Type B pancreatic cell (in vitro differentiated cells): ENCODE measurements around the gene MELTF. TPM values are rescaled to one million over a fixed set of nuclear protein-coding genes. Genes with fewer than 3 reads are reported as not detected.
A peak's percentile ranks its signal among the peaks of the same experiment; 100 is the strongest.

Experiments
- DNase-seq: peaks from one replicate; pipeline ENCODE4 v3.0.0; 2021; ENCODE audit warnings: mixed read lengths; ENCODE audit not compliant: unreplicated experiment; ENCODE audit errors: extremely low spot score
- H3K27ac Mint-ChIP-seq: 2 replicates; pipeline ENCODE4 v1.8.0; 2021; ENCODE audit warnings: mild to moderate bottlenecking, mixed read lengths
- H3K27me3 Mint-ChIP-seq: 2 replicates; pipeline ENCODE4 v1.8.0; 2021; ENCODE audit warnings: mixed read lengths
- H3K36me3 Mint-ChIP-seq: 2 replicates; pipeline ENCODE4 v1.8.0; 2021; ENCODE audit warnings: mixed read lengths
- H3K4me1 Mint-ChIP-seq: one replicate; pipeline ENCODE4 v1.8.0; 2021; ENCODE audit warnings: mixed read lengths; ENCODE audit not compliant: unreplicated experiment
- H3K4me3 Mint-ChIP-seq: 2 replicates; pipeline ENCODE4 v1.8.0; 2021; ENCODE audit warnings: mild to moderate bottlenecking, mixed read lengths
- H3K9me3 Mint-ChIP-seq: 2 replicates; pipeline ENCODE4 v1.8.0; 2021; ENCODE audit warnings: mixed read lengths
- CTCF ChIP-seq: fragments of 200-600 bp; sonication (generic); conservative IDR thresholded peaks from 2 replicates; pipeline ENCODE4 v1.5.0; 2021; ENCODE audit warnings: antibody characterized with exemption, mild to moderate bottlenecking
- total RNA-seq: library from RNA; stranded (reverse); gene quantifications from 2 replicates; pipeline ENCODE4 v1.2.1, GENCODE V29; 2021; ENCODE audit warnings: low replicate concordance

Gene MELTF
- total RNA-seq, 1 donor from 2014 or later, result 3.0 TPM

- no peak for DNase-seq
- Mint-ChIP-seq H3K4me1 (peaks cover 4% of the 10 kb centered on the region), H3K9me3 (no peaks in the 10 kb centered on the region), H3K36me3 (peaks cover 5% of the 10 kb centered on the region), H3K27me3 (peaks cover 5% of the 10 kb centered on the region), H3K4me3 (no peak overlapping the region), H3K27ac (no peak overlapping the region)
- TF ChIP-seq CTCF, result no peak
Observed at GRCh38 chr3:197008436-197009209, 21.0 kb downstream of the MELTF start.

GRCh38 chr3:197007953-197008352 is 21.7 kb downstream of the MELTF start:
- no peak for TF ChIP-seq CTCF
- Mint-ChIP-seq H3K9me3 (no peaks in the 10 kb centered on the region), H3K4me1 (peaks cover 4% of the 10 kb centered on the region), H3K36me3 (peaks cover 5% of the 10 kb centered on the region), H3K27me3 (peaks cover 5% of the 10 kb centered on the region), H3K4me3 (no peak overlapping the region), H3K27ac (peak overlapping the region; percentile 48)
- DNase-seq, result no peak

- H3K27me3 Mint-ChIP-seq, result peaks cover 5% of the 10 kb centered on the region
- no peaks in the 10 kb centered on the region for H3K9me3 Mint-ChIP-seq
- H3K4me3 Mint-ChIP-seq, result no peak overlapping the region
- no peak for TF ChIP-seq CTCF
- no peak for DNase-seq
- peaks cover 4% of the 10 kb centered on the region for H3K4me1 Mint-ChIP-seq
- peak overlapping the region; percentile 48 for H3K27ac Mint-ChIP-seq
- H3K36me3 Mint-ChIP-seq, result peaks cover 5% of the 10 kb centered on the region
Observed at GRCh38 chr3:197007296-197007940, 22.2 kb downstream of the MELTF start.

- H3K4me3 Mint-ChIP-seq, result no peak overlapping the region
- peaks cover 4% of the 10 kb centered on the region for H3K4me1 Mint-ChIP-seq
- DNase-seq, result no peak
- peaks cover 5% of the 10 kb centered on the region for H3K36me3 Mint-ChIP-seq
- H3K9me3 Mint-ChIP-seq, result no peaks in the 10 kb centered on the region
- no peak for TF ChIP-seq CTCF
- peaks cover 5% of the 10 kb centered on the region for H3K27me3 Mint-ChIP-seq
- H3K27ac Mint-ChIP-seq, result no peak overlapping the region
Observed at GRCh38 chr3:197006860-197007259, 22.8 kb downstream of the MELTF start.

- Mint-ChIP-seq H3K27ac (no peak overlapping the region), H3K9me3 (no peaks in the 10 kb centered on the region), H3K4me1 (peaks cover 4% of the 10 kb centered on the region), H3K4me3 (no peak overlapping the region), H3K27me3 (peaks cover 5% of the 10 kb centered on the region), H3K36me3 (peaks cover 5% of the 10 kb centered on the region)
- TF ChIP-seq CTCF, result no peak
- no peak for DNase-seq
Observed at GRCh38 chr3:197006446-197006845, 23.2 kb downstream of the MELTF start.
